NCI-H2081 treated with DMSO at 0.1 percent for 48 hours (cell line): ENCODE data around the gene MR1.

Source experiments
- DNase-seq: peaks from one replicate; lab custom pipeline; 2025; lab: John Stamatoyannopoulos, UW

Gene MR1

DNA sequence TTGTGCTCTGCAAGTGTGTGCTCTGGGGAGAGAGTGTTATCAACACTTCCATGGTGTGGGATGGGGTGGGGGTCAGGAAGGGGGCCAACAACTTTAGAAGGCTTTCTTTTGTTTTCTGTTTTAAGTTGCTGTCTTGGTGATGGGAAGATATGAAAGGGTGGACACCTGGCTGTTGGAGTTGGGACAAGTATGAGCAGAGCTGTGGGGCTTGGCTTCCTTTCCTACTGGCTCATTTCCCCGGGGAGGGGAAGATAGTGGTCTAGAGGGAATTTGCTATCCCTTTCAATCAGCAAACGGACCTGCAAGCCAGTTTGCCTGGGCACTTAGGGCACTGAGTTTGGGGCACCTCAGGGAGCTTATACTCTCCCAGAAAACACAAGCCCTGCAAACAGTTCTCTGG lies 73.9 kb downstream of the MR1 start:
- no peak for DNase-seq

DNA sequence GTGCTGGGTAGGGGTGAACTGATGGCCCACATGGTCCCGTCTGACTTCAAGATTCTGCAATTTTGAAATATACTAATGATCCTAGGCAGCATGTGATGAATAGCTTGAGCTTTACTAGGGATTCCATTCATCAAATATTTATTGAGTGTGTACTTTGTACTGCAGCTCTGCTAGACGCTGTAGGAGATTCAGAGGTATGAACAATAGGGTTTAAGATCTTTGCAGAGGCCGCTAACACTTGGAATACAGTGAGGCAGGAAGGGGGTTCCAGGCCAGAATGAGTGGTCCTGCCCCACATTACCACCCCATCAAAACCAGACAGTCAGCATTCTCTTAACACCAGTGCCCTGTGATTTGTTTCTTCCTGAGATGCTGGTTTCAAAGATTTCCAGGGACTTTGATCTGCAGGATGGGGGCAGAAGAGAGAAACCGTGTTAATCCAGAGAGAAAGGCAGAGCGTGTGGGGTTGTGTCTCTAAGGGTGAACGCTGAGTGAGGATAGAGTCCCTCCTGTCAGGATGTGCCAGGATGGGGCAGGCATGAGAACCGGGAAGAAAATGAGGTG lies 74.6 kb downstream of the MR1 start:
- DNase-seq: no peak

DNA sequence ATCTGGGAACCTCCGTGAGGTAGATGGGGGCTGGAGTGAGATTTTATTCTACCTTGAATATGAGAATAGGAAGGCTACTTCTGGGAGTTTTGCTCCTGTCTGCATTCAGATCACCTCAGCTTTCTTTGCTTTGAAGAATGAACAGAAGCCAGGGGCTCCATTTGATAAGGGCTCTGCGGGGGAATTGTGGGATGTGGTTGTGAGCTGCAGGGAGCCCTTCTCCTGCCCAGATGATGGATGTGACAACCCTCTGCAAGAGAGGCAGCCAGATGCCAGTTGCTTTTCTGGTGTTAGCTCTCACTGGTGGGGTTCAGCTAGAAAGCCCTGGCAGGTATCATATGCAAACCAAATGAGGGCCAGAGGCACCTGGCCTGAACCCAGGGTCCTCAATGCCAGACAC lies 76.2 kb downstream of the MR1 start:
- no peak for DNase-seq
